Lung (tissue), 12 donors: ENCODE results near the gene CCDC194. TPM values are rescaled to one million over a fixed set of nuclear protein-coding genes. Genes with fewer than 3 reads are reported as not detected.

ENCODE experiments used
- ATAC-seq: fragments of 200-7000 bp; cut with Tn5 transposase; one replicate; pipeline ENCODE4 v1.9.1; 2020; ENCODE audit warnings: moderate number of reproducible peaks; ENCODE audit not compliant: insufficient read depth, low FRiP score
- DNase-seq, 3 donors: peaks; one replicate each; pipeline ENCODE4 v3.0.0-alpha.2; 2013 to 2017
- H3K27ac ChIP-seq, 2 donors: one replicate each; pipeline ENCODE4 v1.5.1; 2013; ENCODE audit warnings: mild to moderate bottlenecking in 2 of 2, moderate library complexity in 2 of 2, control low read depth in 1 of 2, inconsistent platforms in 1 of 2, low read depth in 1 of 2, low read length in 1 of 2
- H3K27me3 ChIP-seq, 3 donors: one replicate each; pipeline ENCODE4 v1.5.1; 2013; ENCODE audit warnings: low read length in 2 of 3; ENCODE audit not compliant: control insufficient read depth in 3 of 3, insufficient read depth in 3 of 3
- H3K36me3 ChIP-seq, 4 donors: one replicate each; pipeline ENCODE4 v1.5.1; 2013; ENCODE audit warnings: low read length in 4 of 4, mild to moderate bottlenecking in 1 of 4, moderate library complexity in 1 of 4; ENCODE audit not compliant: control insufficient read depth in 4 of 4, insufficient read depth in 4 of 4
- H3K4me1 ChIP-seq, 5 donors: one replicate each; pipeline ENCODE4 v1.5.1; 2013; ENCODE audit warnings: low read length in 5 of 5, mild to moderate bottlenecking in 2 of 5, moderate library complexity in 1 of 5; ENCODE audit not compliant: control insufficient read depth in 5 of 5, insufficient read depth in 5 of 5
- H3K4me3 ChIP-seq: one replicate; pipeline ENCODE4 v1.5.1; 2013; ENCODE audit warnings: mild to moderate bottlenecking, control low read depth, moderate library complexity
- H3K9ac ChIP-seq, 2 donors: one replicate each; pipeline ENCODE4 v1.5.1; 2013; ENCODE audit warnings: low read length in 2 of 2, control low read depth in 1 of 2; ENCODE audit not compliant: insufficient read depth in 1 of 2
- H3K9me3 ChIP-seq, 4 donors: one replicate each; pipeline ENCODE4 v1.5.1; 2013; ENCODE audit warnings: low read length in 3 of 4, mild to moderate bottlenecking in 1 of 4, moderate library complexity in 1 of 4; ENCODE audit not compliant: control insufficient read depth in 4 of 4, insufficient read depth in 3 of 4
- WGBS, 2 donors: extraction: QIAGEN DNeasy Blood & Tissue Kit; methylation state at CpG; one replicate each; pipeline ENCODE4 v1.1.7; 2013; 5-methylcytosine and 5-hydroxymethylcytosine counted together
- polyA plus RNA-seq, 2 donors: library from polyadenylated mRNA; stranded (reverse); fragments of 200-250 nt; gene quantifications; one replicate each; pipeline ENCODE4 v1.2.1, GENCODE V29; 2013
- total RNA-seq, 2 donors: library from RNA; depleted of rRNA in 1 of 2; stranded (reverse); fragments of >200 nt in 1 of 2; gene quantifications; one replicate each; pipeline ENCODE4 v1.2.1, GENCODE V29; 2014 to 2021
- TF ChIP-seq, protein P1 (sequence below): IDR thresholded peaks from 2 replicates; pipeline ENCODE4 v1.5.1; 2012; ENCODE audit warnings: mild to moderate bottlenecking; ENCODE audit errors: control extremely low read depth, extremely low read depth
- donor health status: control.
- donor health status: control.
- donor health status: Bipolar disorder and iron deficiency.
- donor health status: healthy.
- donor health status: DM: yes; HTN: yes; CAD: no.

The CCDC194 gene
- total and polyA plus RNA-seq, 4 donors, result 0.13 to 0.74 (median 0.37) TPM; not detected in 1

DNA sequence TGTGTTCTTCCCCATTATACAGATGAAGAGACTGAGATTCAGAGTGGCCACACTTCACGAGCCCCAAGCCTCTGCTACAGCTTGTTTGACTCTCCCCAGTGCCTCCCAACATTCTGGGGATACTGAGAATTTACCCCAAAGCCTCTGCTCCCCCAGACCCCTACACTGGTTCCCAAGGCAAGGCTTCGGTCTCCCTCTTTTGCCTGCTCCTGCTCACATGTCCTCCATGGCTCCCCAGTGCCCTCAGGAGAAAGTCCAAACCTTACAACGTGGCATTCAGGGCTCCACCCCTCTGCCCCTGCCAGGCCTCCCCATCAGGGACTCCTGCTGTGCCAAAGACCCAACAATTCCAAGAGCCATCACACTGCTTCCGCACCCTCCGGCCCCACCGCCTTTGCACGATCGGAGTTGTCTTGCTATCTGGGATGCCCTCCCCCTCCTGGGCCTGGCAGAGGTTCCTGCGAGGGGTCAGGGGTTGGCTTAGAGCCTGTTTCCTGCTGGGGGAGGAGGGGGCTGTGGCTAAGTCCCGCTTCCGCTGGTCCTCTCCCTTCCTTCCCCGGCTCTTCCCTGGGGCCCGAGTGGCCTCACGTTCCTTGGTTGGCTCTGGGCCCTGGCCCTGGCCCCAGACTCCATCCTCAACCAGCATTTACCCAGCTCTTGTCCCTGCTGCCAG, 41.3 kb downstream of the CCDC194 start:
- Histone ChIP-seq H3K9me3 (no peaks in the 10 kb centered on the region), H3K27ac (peak overlapping the region in 1 of 2 donors; percentile 23), H3K4me3 (no peak overlapping the region), H3K36me3 (no peaks in the 10 kb centered on the region), H3K27me3 (peaks cover 0 to 4% (median 0%) of the 10 kb centered on the region in 3 donors), H3K4me1 (peaks cover 0 to 19% (median 0%) of the 10 kb centered on the region in 5 donors), H3K9ac (no peak overlapping the region)
- ATAC-seq, result no peak
- TF ChIP-seq, protein P1, sequence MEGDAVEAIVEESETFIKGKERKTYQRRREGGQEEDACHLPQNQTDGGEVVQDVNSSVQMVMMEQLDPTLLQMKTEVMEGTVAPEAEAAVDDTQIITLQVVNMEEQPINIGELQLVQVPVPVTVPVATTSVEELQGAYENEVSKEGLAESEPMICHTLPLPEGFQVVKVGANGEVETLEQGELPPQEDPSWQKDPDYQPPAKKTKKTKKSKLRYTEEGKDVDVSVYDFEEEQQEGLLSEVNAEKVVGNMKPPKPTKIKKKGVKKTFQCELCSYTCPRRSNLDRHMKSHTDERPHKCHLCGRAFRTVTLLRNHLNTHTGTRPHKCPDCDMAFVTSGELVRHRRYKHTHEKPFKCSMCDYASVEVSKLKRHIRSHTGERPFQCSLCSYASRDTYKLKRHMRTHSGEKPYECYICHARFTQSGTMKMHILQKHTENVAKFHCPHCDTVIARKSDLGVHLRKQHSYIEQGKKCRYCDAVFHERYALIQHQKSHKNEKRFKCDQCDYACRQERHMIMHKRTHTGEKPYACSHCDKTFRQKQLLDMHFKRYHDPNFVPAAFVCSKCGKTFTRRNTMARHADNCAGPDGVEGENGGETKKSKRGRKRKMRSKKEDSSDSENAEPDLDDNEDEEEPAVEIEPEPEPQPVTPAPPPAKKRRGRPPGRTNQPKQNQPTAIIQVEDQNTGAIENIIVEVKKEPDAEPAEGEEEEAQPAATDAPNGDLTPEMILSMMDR, result no peak
- 36 to 42% methylated on average over 14 of the region's 14 CpGs for WGBS, 2 donors
- peak; percentile 70 to 84 (median 76) for DNase-seq

DNA sequence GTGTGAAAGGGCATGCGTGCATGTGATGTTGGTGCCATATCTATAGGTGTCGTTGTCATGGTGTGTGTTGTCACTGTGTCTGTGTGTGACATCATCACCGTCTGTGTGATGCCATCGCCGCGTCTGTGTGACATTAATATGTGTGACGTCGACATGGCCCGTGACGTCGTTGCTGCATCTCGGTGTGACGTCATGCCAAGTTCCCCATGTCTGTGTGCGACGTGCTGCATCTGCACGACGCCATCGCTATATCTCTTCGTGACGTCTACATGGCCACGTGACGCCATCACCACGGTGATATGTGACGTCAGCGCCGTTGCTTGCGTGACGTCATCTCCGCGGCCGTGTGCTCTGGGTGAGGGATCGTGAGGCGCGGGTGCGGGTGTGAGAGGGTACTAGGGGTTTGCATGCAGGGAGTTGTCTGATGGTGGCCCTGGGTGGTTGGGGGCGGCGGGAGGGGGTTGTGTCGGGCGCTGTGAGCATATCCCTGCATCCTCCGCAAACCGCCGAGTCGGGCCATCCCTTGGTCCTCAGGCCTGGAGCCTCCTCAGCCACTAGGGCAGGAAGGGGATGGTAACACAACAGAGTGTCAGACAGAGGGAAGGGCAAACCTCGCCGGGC, 42.1 kb downstream of the CCDC194 start:
- peak overlapping the region in 1 of 2 donors; percentile 23 for H3K27ac ChIP-seq
- DNase-seq, result no peak
- no peak for ATAC-seq

DNA sequence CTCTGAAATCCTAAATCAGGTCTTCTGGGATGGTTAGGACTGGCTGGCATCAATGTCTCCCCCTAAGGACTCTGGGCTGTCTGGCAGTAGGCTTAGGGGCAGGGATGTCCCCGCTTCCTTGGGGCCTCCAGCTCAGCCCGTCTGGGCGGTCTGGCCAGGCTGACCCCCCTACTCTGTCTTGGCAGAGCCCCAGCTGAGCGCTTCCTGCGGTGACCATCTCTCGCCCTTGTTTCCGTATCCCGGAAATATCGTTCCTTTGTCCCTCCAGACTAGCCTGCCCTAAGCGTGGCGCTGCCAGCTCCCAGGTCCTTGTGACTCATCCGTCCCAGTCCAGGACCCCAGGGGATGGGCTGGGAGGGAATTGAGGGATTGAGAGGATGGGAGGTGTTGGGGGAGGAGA, 45.3 kb downstream of the CCDC194 start:
- H3K9me3 ChIP-seq, result no peaks in the 10 kb centered on the region
- peak overlapping the region in 1 of 2 donors; percentile 5 for H3K27ac ChIP-seq
- WGBS, 2 donors, result 5 to 7% methylated on average over 12 of the region's 12 CpGs
- TF ChIP-seq, protein P1, result no peak
- ATAC-seq (no peak), DNase-seq (peak; percentile 88 to 94 (median 89))
- no peak overlapping the region for H3K4me3 ChIP-seq
- H3K9ac ChIP-seq, result peak overlapping the region in 1 of 2 donors; percentile 47
- no peaks in the 10 kb centered on the region for H3K36me3 ChIP-seq
- peaks cover 0 to 19% (median 6%) of the 10 kb centered on the region in 5 donors for H3K4me1 ChIP-seq
- H3K27me3 ChIP-seq, result peaks cover 0 to 4% (median 0%) of the 10 kb centered on the region in 3 donors

More for the DNA sequence above, 42.1 kb downstream of the CCDC194 start:
- 86 to 89% methylated on average over 45 of the region's 45 CpGs for WGBS, 2 donors
- Histone ChIP-seq H3K9me3 (no peaks in the 10 kb centered on the region), H3K36me3 (no peaks in the 10 kb centered on the region), H3K27me3 (peaks cover 0 to 4% (median 0%) of the 10 kb centered on the region in 3 donors), H3K4me1 (peaks cover 0 to 19% (median 4%) of the 10 kb centered on the region in 5 donors), H3K4me3 (no peak overlapping the region), H3K9ac (no peak overlapping the region)
- TF ChIP-seq, protein P1, result no peak
